ENCODE results near the gene RPTOR.

DNA sequence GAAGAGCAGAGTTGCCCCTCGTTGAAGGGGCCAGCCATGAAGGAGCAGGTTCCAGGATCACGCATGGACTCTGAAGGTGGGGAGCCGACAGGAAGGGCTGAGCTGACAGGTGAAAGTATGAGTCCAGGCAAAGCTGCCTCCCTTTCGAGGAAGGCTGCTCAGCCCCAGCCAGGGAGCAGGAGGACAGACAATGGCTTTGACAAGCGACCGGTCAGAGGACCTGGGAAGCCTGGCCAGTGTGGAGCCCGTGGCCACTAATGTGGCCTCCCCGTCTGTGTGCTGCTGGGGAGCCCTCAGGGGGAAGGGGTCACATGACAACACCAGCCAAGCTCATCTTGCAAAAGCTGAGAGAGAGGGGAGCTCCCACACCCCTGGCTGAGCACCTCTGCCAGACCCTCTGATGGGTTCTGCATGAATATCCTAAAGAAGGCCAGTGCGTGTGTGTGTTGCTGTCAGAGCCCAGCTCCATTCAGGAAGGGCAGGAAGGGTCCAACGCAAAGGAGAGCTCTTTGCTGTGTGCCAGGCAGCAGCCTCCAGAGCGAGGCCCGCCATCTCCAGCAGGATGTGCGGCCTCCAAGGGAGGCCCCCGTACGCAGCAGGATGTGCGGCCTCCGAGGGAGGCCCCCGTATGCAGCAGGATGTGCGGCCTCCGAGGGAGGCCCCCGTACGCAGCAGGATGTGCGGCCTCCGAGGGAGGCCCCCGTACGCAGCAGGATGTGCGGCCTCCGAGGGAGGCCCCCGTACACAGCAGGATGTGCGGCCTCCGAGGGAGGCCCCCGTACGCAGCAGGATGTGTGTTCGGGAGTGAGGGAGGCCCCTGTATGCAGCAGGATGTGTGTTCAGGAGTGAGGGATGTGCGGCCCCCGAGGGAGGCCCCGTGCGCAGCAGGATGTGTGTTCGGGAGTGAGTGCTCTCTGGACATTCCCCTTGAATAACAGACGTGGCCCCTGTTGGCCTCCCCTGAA is 344.9 kb downstream of the RPTOR start:
- TF ChIP-seq, protein P1, sequence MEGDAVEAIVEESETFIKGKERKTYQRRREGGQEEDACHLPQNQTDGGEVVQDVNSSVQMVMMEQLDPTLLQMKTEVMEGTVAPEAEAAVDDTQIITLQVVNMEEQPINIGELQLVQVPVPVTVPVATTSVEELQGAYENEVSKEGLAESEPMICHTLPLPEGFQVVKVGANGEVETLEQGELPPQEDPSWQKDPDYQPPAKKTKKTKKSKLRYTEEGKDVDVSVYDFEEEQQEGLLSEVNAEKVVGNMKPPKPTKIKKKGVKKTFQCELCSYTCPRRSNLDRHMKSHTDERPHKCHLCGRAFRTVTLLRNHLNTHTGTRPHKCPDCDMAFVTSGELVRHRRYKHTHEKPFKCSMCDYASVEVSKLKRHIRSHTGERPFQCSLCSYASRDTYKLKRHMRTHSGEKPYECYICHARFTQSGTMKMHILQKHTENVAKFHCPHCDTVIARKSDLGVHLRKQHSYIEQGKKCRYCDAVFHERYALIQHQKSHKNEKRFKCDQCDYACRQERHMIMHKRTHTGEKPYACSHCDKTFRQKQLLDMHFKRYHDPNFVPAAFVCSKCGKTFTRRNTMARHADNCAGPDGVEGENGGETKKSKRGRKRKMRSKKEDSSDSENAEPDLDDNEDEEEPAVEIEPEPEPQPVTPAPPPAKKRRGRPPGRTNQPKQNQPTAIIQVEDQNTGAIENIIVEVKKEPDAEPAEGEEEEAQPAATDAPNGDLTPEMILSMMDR (IDR thresholded peaks at IDR 0.05; ENCODE audit: insufficient read depth, low read depth, low read length) = no peak
- TF ChIP-seq EZH2 (IDR thresholded peaks at IDR 0.05; ENCODE audit: insufficient read depth, low read length) = no peak
